GM18505 (cell line): ENCODE measurements around the gene COL6A2.
"Not testable (repeated sequence)": the region's sequence is repeated elsewhere in the genome, so short reads cannot be mapped to it uniquely, and the experiment has no call there.

Experiments
- ATAC-seq: cut with Tn5 transposase; IDR thresholded peaks from one replicate; pipeline ENCODE4 v1.9.1; 2021; ENCODE audit not compliant: unreplicated experiment
- POLR2A ChIP-seq: IDR thresholded peaks from 4 replicates; pipeline ENCODE4 v1.6.1; 2011; ENCODE audit warnings: borderline replicate concordance; ENCODE audit not compliant: insufficient read depth, insufficient read length; ENCODE audit errors: extremely low read depth

The COL6A2 gene

DNA sequence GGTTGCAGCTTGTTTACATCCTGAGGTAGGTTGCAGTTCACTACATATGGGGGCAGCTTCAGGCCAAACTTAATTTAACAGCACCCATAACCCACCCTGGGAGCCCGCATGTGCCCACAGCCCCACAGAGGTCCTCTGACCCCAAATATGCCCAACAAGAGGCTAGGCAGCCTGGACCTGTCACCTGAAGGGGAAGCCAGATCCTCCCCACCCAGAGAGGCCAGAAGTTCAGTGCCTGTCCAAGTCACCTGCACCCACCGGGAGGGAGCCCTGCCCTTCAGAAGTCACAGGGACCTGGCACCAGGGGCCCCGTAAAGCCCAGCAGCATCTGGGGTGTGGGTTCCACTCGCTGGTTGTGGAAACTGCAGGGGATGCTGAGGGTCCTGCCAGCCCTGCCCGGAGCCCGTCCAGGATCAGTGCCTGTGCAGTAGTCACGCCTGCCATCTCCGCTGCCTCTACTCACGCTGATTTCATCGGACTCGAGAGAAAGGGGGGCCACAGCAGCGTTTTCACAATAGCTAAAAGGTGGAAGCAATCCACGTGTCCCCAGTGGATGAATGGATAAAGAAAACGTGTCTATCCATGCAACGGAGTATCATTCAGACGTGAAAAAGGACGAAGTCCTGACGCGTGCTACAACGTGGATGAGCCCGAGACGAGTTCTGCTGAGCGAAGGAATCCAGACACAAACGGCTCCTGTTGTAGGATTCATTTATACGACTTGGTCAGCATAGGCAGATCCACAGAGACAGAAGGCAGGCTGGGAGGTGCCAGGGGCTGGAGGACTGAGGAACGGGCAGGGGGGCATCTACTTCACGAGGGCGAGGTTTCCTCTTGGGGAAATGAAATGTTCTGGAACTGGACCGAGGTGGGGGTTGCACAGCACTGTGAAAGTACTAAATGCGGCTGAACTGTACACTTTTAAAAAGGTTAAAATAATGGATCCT lies 33.9 kb upstream of the COL6A2 start:
- no peak for ATAC-seq
- TF ChIP-seq POLR2A = no peak

DNA sequence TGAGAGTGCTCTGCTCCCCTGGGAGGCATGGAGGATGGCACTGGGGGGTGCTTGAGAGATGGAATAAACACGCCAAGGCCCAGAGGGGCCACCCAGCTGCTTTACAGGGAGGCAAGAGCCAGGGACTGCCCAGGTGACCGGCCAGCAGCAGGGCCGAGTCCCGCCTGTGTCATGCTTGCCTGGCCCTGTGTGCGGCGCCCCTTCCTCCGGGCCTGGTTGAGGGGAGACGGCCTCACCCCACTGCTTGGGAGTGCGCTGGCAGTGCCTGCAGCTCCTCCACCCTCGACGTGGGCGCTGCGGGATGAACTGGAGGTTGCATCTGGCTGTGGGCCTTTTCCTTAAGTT lies 33.1 kb upstream of the COL6A2 start:
- no peak for ATAC-seq
- no peak for TF ChIP-seq POLR2A

- no peak for TF ChIP-seq POLR2A
- no peak for ATAC-seq
Measured at GRCh38 chr21:46065215-46065913, 32.5 kb upstream of the COL6A2 start.

DNA sequence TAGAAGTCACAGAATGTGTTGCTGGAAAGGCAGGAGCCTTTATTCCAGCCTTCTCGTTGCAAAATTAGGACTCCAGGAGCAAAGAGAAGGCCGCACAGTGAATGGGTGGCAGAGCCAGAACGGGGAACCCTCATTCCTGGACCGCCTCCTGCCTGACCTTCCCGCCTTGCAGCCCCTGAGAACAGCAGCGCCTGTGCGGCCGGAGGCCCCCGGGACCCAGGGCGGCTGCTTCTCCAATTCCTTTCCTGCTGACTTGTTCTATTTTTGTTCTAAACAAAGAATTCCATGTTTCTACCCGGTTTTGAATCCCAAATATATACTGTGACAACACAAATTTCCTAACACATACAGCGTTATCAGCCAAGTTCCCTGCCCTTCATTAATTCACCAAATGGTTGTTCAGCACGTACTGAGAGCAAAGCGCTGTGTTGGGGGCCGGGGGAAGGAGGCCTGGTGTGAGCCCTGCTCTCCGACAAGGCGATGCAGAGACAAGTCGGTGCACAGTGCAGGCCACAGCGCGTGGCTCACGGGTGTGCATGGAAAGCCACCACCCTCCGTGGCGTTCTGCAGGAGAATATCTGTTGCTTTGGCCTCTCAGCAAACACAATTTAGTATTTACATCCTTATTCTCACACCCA lies 31.9 kb upstream of the COL6A2 start:
- ATAC-seq = no peak
- no peak for TF ChIP-seq POLR2A

- TF ChIP-seq POLR2A = no peak
- ATAC-seq = no peak
Measured at GRCh38 chr21:46066591-46067331, 31.2 kb upstream of the COL6A2 start.

GRCh38 chr21:46067505-46068201 lies 30.3 kb upstream of the COL6A2 start:
- ATAC-seq = no peak
- no peak for TF ChIP-seq POLR2A

DNA sequence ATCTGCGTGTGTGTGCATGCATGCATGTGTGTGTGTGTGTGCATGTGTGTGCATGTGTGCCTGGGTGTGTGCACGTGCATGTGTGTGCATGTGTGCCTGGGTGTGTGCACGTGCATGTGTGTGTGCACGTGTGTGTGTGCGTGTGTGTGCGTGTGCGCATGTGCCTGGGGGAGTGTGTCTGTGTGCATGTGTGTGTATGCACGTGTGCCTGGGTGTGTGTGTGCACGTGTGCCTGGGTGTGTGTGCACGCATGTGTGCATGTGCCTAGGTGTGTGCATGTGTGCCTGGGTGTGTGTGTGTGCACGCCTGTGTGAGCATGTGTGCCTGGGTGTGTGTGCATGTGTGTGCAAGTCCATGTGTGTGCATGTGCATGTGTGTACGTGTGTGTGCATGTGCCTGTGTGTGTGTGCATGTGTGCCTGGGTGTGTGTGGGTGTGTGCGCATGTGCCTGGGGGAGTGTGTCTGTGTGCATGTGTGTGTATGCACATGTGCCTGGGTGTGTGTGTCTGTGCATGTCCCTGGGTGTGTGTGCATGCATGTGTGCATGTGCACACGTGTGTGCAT lies 29.3 kb upstream of the COL6A2 start:
- no peak for ATAC-seq
- no peak for TF ChIP-seq POLR2A

GRCh38 chr21:46069166-46069565 lies 28.7 kb upstream of the COL6A2 start:
- no peak for TF ChIP-seq POLR2A
- no peak for ATAC-seq

DNA sequence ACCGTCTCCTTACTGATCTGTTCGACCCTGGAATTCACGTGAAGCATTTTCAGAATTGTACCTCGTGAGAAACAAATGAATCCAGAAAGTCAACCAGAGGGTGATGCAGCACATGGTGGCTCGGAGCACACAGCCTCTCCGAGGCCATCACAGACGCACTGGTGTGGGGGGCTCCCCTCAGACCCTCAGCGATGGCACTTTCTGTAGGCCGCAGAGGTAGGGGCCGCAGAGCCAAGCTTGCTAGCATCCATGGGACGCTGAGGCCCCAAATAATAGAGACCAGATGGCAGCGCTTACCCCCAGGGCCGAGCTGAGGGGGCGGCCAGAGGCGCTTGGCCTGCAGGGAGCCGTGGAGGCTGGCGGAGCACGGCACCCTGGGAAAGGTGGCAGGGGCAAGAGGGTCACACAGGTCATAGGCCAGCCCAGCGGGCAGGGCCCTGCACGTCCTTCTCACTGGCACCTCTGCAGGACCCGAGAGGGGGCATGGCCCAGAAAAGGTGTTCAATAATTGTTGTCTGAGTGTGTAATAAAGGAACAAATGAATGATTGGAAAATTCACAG lies 28.1 kb upstream of the COL6A2 start:
- no peak for ATAC-seq
- no peak for TF ChIP-seq POLR2A

DNA sequence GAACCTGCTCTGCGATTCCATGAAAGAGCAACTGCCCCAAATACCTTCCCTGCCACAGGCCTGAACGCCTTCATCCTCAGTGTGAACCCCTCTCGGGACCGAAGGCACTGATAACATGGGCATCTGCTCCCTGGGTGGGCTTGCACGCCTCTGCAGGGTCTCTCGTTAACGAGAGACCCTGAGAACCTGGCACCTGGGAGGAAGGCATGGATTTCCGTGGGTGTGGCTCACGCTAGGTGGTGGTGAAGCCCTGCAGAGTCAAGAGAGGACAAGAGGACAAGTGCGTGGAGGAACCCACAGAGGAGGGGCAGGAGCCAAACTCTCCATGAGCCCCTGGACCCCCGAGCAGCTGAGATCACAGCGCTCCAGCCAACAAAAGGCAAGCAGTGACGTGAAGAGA lies 26.8 kb upstream of the COL6A2 start:
- TF ChIP-seq POLR2A = no peak
- no peak for ATAC-seq

GRCh38 chr21:46076724-46077123 lies 21.2 kb upstream of the COL6A2 start:
- ATAC-seq = not testable (repeated sequence)

DNA sequence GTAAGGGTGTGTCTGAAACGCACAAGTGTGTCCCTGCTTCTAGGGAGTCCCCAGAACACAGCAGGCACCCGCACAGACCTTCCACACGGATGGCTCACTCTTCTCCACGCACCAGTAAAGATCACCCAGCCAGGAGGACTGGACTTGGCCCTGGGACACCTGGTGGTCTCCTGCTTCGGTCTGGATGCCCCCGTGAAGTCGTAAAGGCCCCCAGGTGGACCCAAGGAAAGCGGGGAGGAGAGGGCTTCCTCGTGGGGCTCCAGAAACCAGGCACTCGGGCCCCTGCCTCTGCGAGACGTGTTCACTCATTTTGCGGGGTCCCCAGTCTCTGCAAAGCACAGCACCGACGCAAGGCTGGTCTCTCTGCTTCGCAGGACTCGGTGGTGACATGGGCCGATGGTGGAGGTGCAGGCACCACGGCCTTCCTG lies 20.2 kb upstream of the COL6A2 start:
- no peak for TF ChIP-seq POLR2A
- ATAC-seq = no peak
